HepG2 (cell line): ENCODE measurements around the gene ATP10A. TPM values are rescaled to one million over a fixed set of nuclear protein-coding genes. Genes with fewer than 3 reads are reported as not detected.

Experiments
- ATAC-seq: fragments of 200-7000 bp; cut with Tn5 transposase; 3 replicates; pipeline ENCODE4 v1.9.1; 2020; ENCODE audit warnings: mild to moderate bottlenecking, moderate library complexity
- BruUV-seq: library from RNA; stranded (reverse); fragments of 400-500 nt; replicated peaks from 2 replicates; lab custom pipeline; 2021; lab: Mats Ljungman, UMichigan
- CTCF ChIA-PET: fragments of 300-600 bp; formaldehyde crosslinking; extraction: SDS; loops from one replicate; lab custom pipeline; 2021; ENCODE audit warnings: low total read pairs, inconsistent platforms, low intra/inter-chr PET ratio; lab: Yijun Ruan, JAX
- POLR2A ChIA-PET: fragments of 350-600 bp; sonication (Branson Sonifier 250); formaldehyde crosslinking; loops from one replicate; lab custom pipeline; 2020; ENCODE audit warnings: antibody characterized with exemption, inconsistent platforms; lab: Yijun Ruan, JAX
- DNase-seq: peaks from one replicate; pipeline ENCODE4 v3.0.0-alpha.2; 2015; ENCODE audit warnings: low spot score
- FAIRE-seq: peaks from 3 replicates; lab custom pipeline; 2011; peaks lifted over from hg19 to GRCh38; lab: Jason Lieb, UNC
- H2AFZ ChIP-seq: one replicate; pipeline ENCODE4 v1.6.1; 2011; ENCODE audit warnings: low read length, inconsistent platforms
- H3K27ac ChIP-seq: fragments of 300-600 bp; 3 replicates; pipeline ENCODE4 v1.8.0; 2011; ENCODE audit warnings: mixed run types, mild to moderate bottlenecking, mixed read lengths, low read length, inconsistent platforms; ENCODE audit not compliant: insufficient read depth; ENCODE audit errors: extremely low read length
- H3K27me3 ChIP-seq, 2 experiments: fragments of 200-600 bp in 1 of 2; 2 replicates in 1 of 2; 3 replicates in 1 of 2; pipeline versions ENCODE4 v1.6.0 to v1.8.0; 2011; ENCODE audit warnings: low read length in 2 of 2, mild to moderate bottlenecking in 2 of 2, moderate library complexity in 2 of 2, inconsistent platforms in 1 of 2; ENCODE audit not compliant: insufficient read depth in 2 of 2, control insufficient read depth in 1 of 2
- H3K36me3 ChIP-seq, 2 experiments: fragments of 200-600 bp in 1 of 2; replicated peaks in 1 of 2; 2 replicates in 1 of 2; 3 replicates in 1 of 2; pipeline versions ENCODE4 v1.5.1 to v1.8.0; 2011; ENCODE audit warnings: low read length in 2 of 2, inconsistent platforms in 1 of 2; ENCODE audit not compliant: insufficient read depth in 2 of 2, control insufficient read depth in 1 of 2
- H3K4me1 ChIP-seq: 2 replicates; pipeline ENCODE4 v1.5.1; 2012; ENCODE audit warnings: low read length, inconsistent platforms; ENCODE audit not compliant: insufficient read depth
- H3K4me2 ChIP-seq: 2 replicates; pipeline ENCODE4 v1.6.0; 2011; ENCODE audit warnings: low read depth, low read length, inconsistent platforms
- H3K4me3 ChIP-seq, 3 experiments: fragments of 200-600 bp in 1 of 3; sonication (generic), shearing (Covaris generic) in 1 of 3; replicated peaks in 1 of 3; 2 replicates each; pipeline ENCODE4 v1.5.1; 2011 to 2016; ENCODE audit warnings: low read length in 3 of 3, inconsistent platforms in 2 of 3, low read depth in 2 of 3, mild to moderate bottlenecking in 2 of 3, control low read depth in 1 of 3, mixed read lengths in 1 of 3; ENCODE audit not compliant: insufficient read depth in 1 of 3
- H3K79me2 ChIP-seq: one replicate; pipeline ENCODE4 v1.6.1; 2011; ENCODE audit warnings: low read length, inconsistent platforms; ENCODE audit not compliant: insufficient read depth
- H3K9ac ChIP-seq: 2 replicates; pipeline ENCODE4 v1.6.0; 2011; ENCODE audit warnings: mild to moderate bottlenecking, low read depth, low read length, inconsistent platforms; ENCODE audit not compliant: insufficient read depth
- H3K9me3 ChIP-seq: 2 replicates; pipeline ENCODE4 v1.5.1; 2012; ENCODE audit warnings: mild to moderate bottlenecking, low read length
- H4K20me1 ChIP-seq: 2 replicates; pipeline ENCODE4 v1.6.0; 2011; ENCODE audit warnings: inconsistent platforms, mild to moderate bottlenecking, low read length, moderate library complexity; ENCODE audit not compliant: insufficient read depth
- CBX2 ChIP-seq, 2 experiments: fragments of 200-600 bp in 1 of 2; sonication (generic); formaldehyde crosslinking in 1 of 2; IDR thresholded peaks; 2 replicates each; pipeline versions ENCODE4 v1.7.0 to v1.8.1; 2018 to 2022; ENCODE audit warnings: low read depth in 2 of 2, low read length in 1 of 2, mild to moderate bottlenecking in 1 of 2, missing genetic modification reagents in 1 of 2
- ERF ChIP-seq: IDR thresholded peaks from 2 replicates; pipeline ENCODE4 v1.6.1; 2018; ENCODE audit warnings: missing biosample characterization, missing genetic modification reagents
- ETV5 ChIP-seq: IDR thresholded peaks from 2 replicates; pipeline ENCODE4 v1.6.1; 2018; ENCODE audit warnings: missing biosample characterization, missing genetic modification reagents, inconsistent platforms, borderline replicate concordance
- HIVEP1 ChIP-seq: sonication (generic); formaldehyde crosslinking; IDR thresholded peaks from 2 replicates; pipeline ENCODE4 v1.4.0; 2020; ENCODE audit warnings: mild to moderate bottlenecking, missing genetic modification reagents
- IRX3 ChIP-seq: sonication (generic); formaldehyde crosslinking; IDR thresholded peaks from 2 replicates; pipeline ENCODE4 v1.8.1; 2023; ENCODE audit warnings: mild to moderate bottlenecking, low read depth, missing genetic modification reagents, borderline replicate concordance
- JUN ChIP-seq: sonication (generic); formaldehyde crosslinking; IDR thresholded peaks from 2 replicates; pipeline ENCODE4 v1.4.0; 2020; ENCODE audit warnings: mild to moderate bottlenecking, missing genetic modification reagents
- KLF12 ChIP-seq: sonication (generic); formaldehyde crosslinking; IDR thresholded peaks from 2 replicates; pipeline ENCODE4 v1.4.0; 2020; ENCODE audit warnings: missing genetic modification reagents, borderline replicate concordance
- KLF9 ChIP-seq: IDR thresholded peaks from 2 replicates; pipeline ENCODE4 v1.6.1; 2016; ENCODE audit warnings: low read depth
- MAFF ChIP-seq: IDR thresholded peaks from 2 replicates; pipeline ENCODE4 v1.6.1; 2011; ENCODE audit warnings: low read depth, low read length, improper control_type of control experiment
- NCOA5 ChIP-seq: sonication (generic); formaldehyde crosslinking; IDR thresholded peaks from 2 replicates; pipeline ENCODE4 v1.4.0; 2020; ENCODE audit warnings: missing genetic modification reagents
- SMAD3 ChIP-seq: sonication (generic); formaldehyde crosslinking; IDR thresholded peaks from 2 replicates; pipeline ENCODE4 v1.4.0; 2020; ENCODE audit warnings: missing genetic modification reagents
- STAG1 ChIP-seq: sonication (generic); formaldehyde crosslinking; IDR thresholded peaks from 2 replicates; pipeline ENCODE4 v1.4.0; 2020; ENCODE audit warnings: missing genetic modification reagents
- ZNF326 ChIP-seq: sonication (generic); formaldehyde crosslinking; IDR thresholded peaks from 2 replicates; pipeline ENCODE4 v1.4.0; 2020; ENCODE audit warnings: missing genetic modification reagents, borderline replicate concordance
- ZNF460 ChIP-seq: sonication (generic); formaldehyde crosslinking; IDR thresholded peaks from 2 replicates; pipeline ENCODE4 v1.5.1; 2020; ENCODE audit warnings: missing genetic modification reagents, mild to moderate bottlenecking, borderline replicate concordance
- ZNF577 ChIP-seq: sonication (generic); formaldehyde crosslinking; IDR thresholded peaks from 2 replicates; pipeline ENCODE4 v1.4.0; 2020; ENCODE audit warnings: mild to moderate bottlenecking, low read depth, missing genetic modification reagents, borderline replicate concordance
- ZNF589 ChIP-seq: sonication (generic); formaldehyde crosslinking; conservative IDR thresholded peaks from 2 replicates; pipeline ENCODE4 v1.8.0; 2022; ENCODE audit warnings: mild to moderate bottlenecking, moderate library complexity, missing genetic modification reagents
- ZNF674 ChIP-seq: sonication (generic); formaldehyde crosslinking; IDR thresholded peaks from 2 replicates; pipeline ENCODE4 v1.5.0; 2020; ENCODE audit warnings: low read depth, mild to moderate bottlenecking, missing genetic modification reagents
- WGBS: methylation state at CpG from one replicate; pipeline ENCODE4 v1.1.6; 2017; ENCODE audit warnings: low lambda C conversion rate; 5-methylcytosine and 5-hydroxymethylcytosine counted together
- in situ Hi-C: cut with HindIII; loops from 2 replicates; pipeline ENCODE4 v1.10.0; 2017; ENCODE audit warnings: low pct_unique_long_range_greater_than_20kb; ENCODE audit not compliant: extremely low pct_ligation_motif_present
- intact Hi-C: fragments of 100-400 bp; cut with micrococcal nuclease; formaldehyde crosslinking; loops from one replicate; pipeline ENCODE4 v1.10.0; 2022; ENCODE audit not compliant: unreplicated experiment
- polyA plus RNA-seq, 8 experiments: library from polyadenylated mRNA; depleted of rRNA in 3 of 8; stranded (reverse) in 7 of 8; unstranded in 1 of 8; fragments of >200 nt; fragmentation: Illumina TruSeq in 4 of 8; extraction: Trizol in 4 of 8; gene quantifications; 2 replicates each; pipeline versions ENCODE4 v1.2.1 to v1.2.3, GENCODE V29; 2011 to 2016; ENCODE audit warnings: low read depth in 4 of 8, missing spikeins in 1 of 8, mixed read lengths in 1 of 8; ENCODE audit not compliant: insufficient read depth in 1 of 8
- total RNA-seq, 5 experiments: library from RNA; depleted of rRNA; stranded (reverse); fragments of >200 nt; fragmentation: Illumina TruSeq; extraction: Trizol; gene quantifications; 2 replicates each; pipeline ENCODE4 v1.2.3, GENCODE V29; 2016; ENCODE audit warnings: low read depth in 1 of 5
- TF ChIP-seq, protein P1 (sequence below): sonication (generic); formaldehyde crosslinking; IDR thresholded peaks from 2 replicates; pipeline ENCODE4 v1.4.0; 2020; ENCODE audit warnings: missing genetic modification reagents

Gene ATP10A
- total and polyA plus RNA-seq, 2 of the 13 experiments (the other 11 are each of a cell fraction or from before 2014, with no cell fraction given): 0.58 to 4.2 TPM

GRCh38 chr15:25706176-25706955 lies 156.8 kb downstream of the ATP10A start:
- DNase-seq: no peak
- no peaks in the 10 kb centered on the region for H3K4me1 ChIP-seq
- FAIRE-seq: no peak
- no peak overlapping the region for H3K4me2 ChIP-seq
- in situ Hi-C loops: no loop called here
- ATAC-seq: no peak
- no peaks in the 10 kb centered on the region for H4K20me1 ChIP-seq
- BruUV-seq: no TSS peak
- no peak overlapping the region for H3K4me3 ChIP-seq
- no peaks in the 10 kb centered on the region for H3K36me3 ChIP-seq
- POLR2A ChIA-PET: no interaction called here
- H2AFZ ChIP-seq: no peak overlapping the region
- no peaks in the 10 kb centered on the region for H3K79me2 ChIP-seq
- TF ChIP-seq IRX3: no peak
- TF ChIP-seq ERF (CRISPR knock-in tag): no peak
- no peak for TF ChIP-seq STAG1 (CRISPR knock-in tag)
- no peak for TF ChIP-seq ZNF326 (CRISPR knock-in tag)
- no peak for TF ChIP-seq MAFF
- TF ChIP-seq ZNF589 (CRISPR knock-in tag): no peak
- TF ChIP-seq ZNF674 (CRISPR knock-in tag): no peak
- no peak for TF ChIP-seq ZNF577 (CRISPR knock-in tag)
- no peak for TF ChIP-seq ETV5 (CRISPR knock-in tag)
- TF ChIP-seq HIVEP1 (CRISPR knock-in tag): no peak
- no peak for TF ChIP-seq KLF12 (CRISPR knock-in tag)
- no peak for TF ChIP-seq KLF9 (CRISPR knock-in tag)
- TF ChIP-seq ZNF460 (CRISPR knock-in tag): no peak
- no peak for TF ChIP-seq JUN
- TF ChIP-seq, protein P1, sequence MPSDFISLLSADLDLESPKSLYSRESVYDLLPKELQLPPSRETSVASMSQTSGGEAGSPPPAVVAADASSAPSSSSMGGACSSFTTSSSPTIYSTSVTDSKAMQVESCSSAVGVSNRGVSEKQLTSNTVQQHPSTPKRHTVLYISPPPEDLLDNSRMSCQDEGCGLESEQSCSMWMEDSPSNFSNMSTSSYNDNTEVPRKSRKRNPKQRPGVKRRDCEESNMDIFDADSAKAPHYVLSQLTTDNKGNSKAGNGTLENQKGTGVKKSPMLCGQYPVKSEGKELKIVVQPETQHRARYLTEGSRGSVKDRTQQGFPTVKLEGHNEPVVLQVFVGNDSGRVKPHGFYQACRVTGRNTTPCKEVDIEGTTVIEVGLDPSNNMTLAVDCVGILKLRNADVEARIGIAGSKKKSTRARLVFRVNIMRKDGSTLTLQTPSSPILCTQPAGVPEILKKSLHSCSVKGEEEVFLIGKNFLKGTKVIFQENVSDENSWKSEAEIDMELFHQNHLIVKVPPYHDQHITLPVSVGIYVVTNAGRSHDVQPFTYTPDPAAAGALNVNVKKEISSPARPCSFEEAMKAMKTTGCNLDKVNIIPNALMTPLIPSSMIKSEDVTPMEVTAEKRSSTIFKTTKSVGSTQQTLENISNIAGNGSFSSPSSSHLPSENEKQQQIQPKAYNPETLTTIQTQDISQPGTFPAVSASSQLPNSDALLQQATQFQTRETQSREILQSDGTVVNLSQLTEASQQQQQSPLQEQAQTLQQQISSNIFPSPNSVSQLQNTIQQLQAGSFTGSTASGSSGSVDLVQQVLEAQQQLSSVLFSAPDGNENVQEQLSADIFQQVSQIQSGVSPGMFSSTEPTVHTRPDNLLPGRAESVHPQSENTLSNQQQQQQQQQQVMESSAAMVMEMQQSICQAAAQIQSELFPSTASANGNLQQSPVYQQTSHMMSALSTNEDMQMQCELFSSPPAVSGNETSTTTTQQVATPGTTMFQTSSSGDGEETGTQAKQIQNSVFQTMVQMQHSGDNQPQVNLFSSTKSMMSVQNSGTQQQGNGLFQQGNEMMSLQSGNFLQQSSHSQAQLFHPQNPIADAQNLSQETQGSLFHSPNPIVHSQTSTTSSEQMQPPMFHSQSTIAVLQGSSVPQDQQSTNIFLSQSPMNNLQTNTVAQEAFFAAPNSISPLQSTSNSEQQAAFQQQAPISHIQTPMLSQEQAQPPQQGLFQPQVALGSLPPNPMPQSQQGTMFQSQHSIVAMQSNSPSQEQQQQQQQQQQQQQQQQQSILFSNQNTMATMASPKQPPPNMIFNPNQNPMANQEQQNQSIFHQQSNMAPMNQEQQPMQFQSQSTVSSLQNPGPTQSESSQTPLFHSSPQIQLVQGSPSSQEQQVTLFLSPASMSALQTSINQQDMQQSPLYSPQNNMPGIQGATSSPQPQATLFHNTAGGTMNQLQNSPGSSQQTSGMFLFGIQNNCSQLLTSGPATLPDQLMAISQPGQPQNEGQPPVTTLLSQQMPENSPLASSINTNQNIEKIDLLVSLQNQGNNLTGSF: no peak
- TF ChIP-seq NCOA5 (CRISPR knock-in tag): no peak
- no peak for TF ChIP-seq CBX2 (IDR thresholded peaks at IDR 0.05; ENCODE audit: low read depth, low read length)
- no peak for TF ChIP-seq CBX2 (CRISPR knock-in tag; IDR thresholded peaks at IDR 0.05; ENCODE audit: low read depth)
- TF ChIP-seq SMAD3 (CRISPR knock-in tag): no peak
- TF ChIP-seq, all 625 proteins: peak for 0
- Histone ChIP-seq H3K9ac (no peak overlapping the region), H3K27ac (no peak overlapping the region), H3K27me3 (no peaks in the 10 kb centered on the region), H3K9me3 (no peaks in the 10 kb centered on the region)
- CTCF ChIA-PET: no interaction called here
- 71% methylated on average over 11 of the region's 20 CpGs for WGBS
- intact Hi-C loops: no loop called here
